ENCODE results near the gene SERPINA3.

- TF ChIP-seq CTCF (conservative IDR thresholded peaks at IDR 0.05 in 1 of 2, IDR thresholded peaks at IDR 0.05 in 1 of 2; ENCODE audit: extremely low read depth in 1 of 2, insufficient read depth in 1 of 2, low read depth in 1 of 2, low read length in 2 of 2), result no peak
- no peak for TF ChIP-seq EZH2 (IDR thresholded peaks at IDR 0.05; ENCODE audit: borderline replicate concordance, low read length)
These were observed 27.0 kb downstream of the SERPINA3 start for GRCh38 chr14:94638961-94639817.
